ENCODE results near the gene NDST1.

DNA sequence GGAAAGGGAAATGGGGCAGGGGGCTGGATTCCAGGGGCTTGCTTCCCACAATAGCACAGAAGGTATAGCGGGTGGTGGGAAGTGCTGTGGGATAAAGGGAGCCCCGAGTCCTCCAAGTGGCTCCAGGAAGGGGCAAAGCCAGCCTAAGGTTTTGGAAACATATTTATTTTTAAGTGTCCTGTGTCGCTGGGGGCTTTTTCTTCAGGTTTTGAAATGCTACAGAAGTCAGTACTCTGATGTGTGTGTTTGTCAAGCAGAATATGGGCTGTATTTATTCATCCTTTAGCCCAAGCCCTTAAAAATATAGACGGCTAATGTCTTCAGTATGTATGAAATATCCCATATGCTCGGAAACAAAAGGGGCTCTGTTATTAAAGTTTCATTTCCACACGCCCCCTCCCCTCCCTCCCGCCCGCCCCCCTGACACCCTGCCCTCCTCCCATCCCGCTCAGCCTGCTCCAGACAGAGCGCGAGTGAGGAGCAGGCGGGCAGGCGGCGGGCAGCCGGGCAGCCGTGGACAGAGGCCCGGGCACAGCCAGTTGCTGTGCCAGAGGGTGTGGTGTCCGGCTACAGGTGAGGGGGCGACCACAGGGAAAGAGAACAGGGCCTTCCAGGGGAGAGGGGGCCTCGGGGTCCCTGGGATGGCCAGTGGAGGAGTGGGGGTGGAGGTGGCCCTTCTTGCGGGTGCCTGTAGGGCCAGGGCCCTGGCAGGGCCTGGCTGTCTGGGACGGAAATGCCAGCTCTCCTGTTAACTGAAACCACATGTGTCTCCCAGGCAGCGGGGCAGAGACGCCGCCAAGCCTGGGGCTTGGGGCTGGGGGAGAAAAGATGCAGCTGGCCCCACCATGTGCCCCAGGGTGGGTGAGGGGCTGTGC is 92.9 kb downstream of the NDST1 start:
- no peak for TF ChIP-seq GATA3 (IDR thresholded peaks at IDR 0.05; ENCODE audit: low read depth, low read length)
- no peak for TF ChIP-seq GATA2 (IDR thresholded peaks at IDR 0.05; ENCODE audit: low read depth, low read length)

All from SH-SY5Y (cell line).